ENCODE measurements around the gene SIGLEC10.

- no peak for TF ChIP-seq CTCF (conservative IDR thresholded peaks at IDR 0.05)
- no peak for TF ChIP-seq EZH2 (IDR thresholded peaks at IDR 0.05; ENCODE audit: low read depth)
Observed at GRCh38 chr19:51410950-51411748, 6.3 kb downstream of the SIGLEC10 start.
